WTC11 (cell line): ENCODE results near the gene C2CD5. TPM values are rescaled to one million over a fixed set of nuclear protein-coding genes. Genes with fewer than 3 reads are reported as not detected.

Experiments used
- ATAC-seq: fragments of 200-7000 bp; cut with Tn5 transposase; 2 replicates; pipeline ENCODE4 v1.10.0; 2021; ENCODE audit warnings: mild to moderate bottlenecking, moderate library complexity
- CTCF ChIA-PET: fragments of 300-600 bp; sonication (Branson Sonifier 250); formaldehyde crosslinking; loops from one replicate; lab custom pipeline; 2021; ENCODE audit warnings: antibody characterized with exemption; lab: Charles Lee
- POLR2A ChIA-PET: fragments of 350-600 bp; sonication (Branson Sonifier 250); formaldehyde crosslinking; loops from one replicate; lab custom pipeline; 2021; ENCODE audit warnings: antibody characterized with exemption; lab: Charles Lee
- DNase-seq: peaks from one replicate; pipeline ENCODE4 v3.0.0; 2021; ENCODE audit warnings: low spot score
- H3K27ac Mint-ChIP-seq: 2 replicates; pipeline ENCODE4 v1.8.0; 2021; ENCODE audit warnings: mixed read lengths
- H3K27me3 Mint-ChIP-seq: 2 replicates; pipeline ENCODE4 v1.8.0; 2021; ENCODE audit warnings: low read depth, mild to moderate bottlenecking, moderate library complexity, mixed read lengths
- H3K36me3 Mint-ChIP-seq: 2 replicates; pipeline ENCODE4 v1.8.0; 2021; ENCODE audit warnings: mixed read lengths
- H3K4me1 Mint-ChIP-seq: 2 replicates; pipeline ENCODE4 v1.8.0; 2022; ENCODE audit warnings: mixed read lengths
- H3K4me3 Mint-ChIP-seq: 2 replicates; pipeline ENCODE4 v1.8.0; 2021; ENCODE audit warnings: mild to moderate bottlenecking, moderate library complexity, mixed read lengths
- H3K9me3 Mint-ChIP-seq: 2 replicates; pipeline ENCODE4 v1.8.0; 2021; ENCODE audit warnings: mixed read lengths
- ATF6 ChIP-seq: sonication (generic); formaldehyde crosslinking; IDR thresholded peaks from 2 replicates; pipeline ENCODE4 v1.8.1; 2023; ENCODE audit warnings: mild to moderate bottlenecking, missing genetic modification reagents
- CDX4 ChIP-seq: fragments of 250-450 bp; sonication (Bioruptor Pico); IDR thresholded peaks from 2 replicates; pipeline ENCODE4 v1.9.0; 2021; ENCODE audit warnings: moderate library complexity, mild to moderate bottlenecking, inconsistent platforms, borderline replicate concordance
- CREM ChIP-seq: sonication (generic); formaldehyde crosslinking; IDR thresholded peaks from 2 replicates; pipeline ENCODE4 v1.8.1; 2022; ENCODE audit warnings: mild to moderate bottlenecking, missing genetic modification reagents, moderate library complexity
- E2F1 ChIP-seq: sonication (generic); formaldehyde crosslinking; IDR thresholded peaks from 2 replicates; pipeline ENCODE4 v1.8.0; 2022; ENCODE audit warnings: mild to moderate bottlenecking, missing genetic modification reagents
- ESRRA ChIP-seq: sonication (generic); formaldehyde crosslinking; IDR thresholded peaks from 2 replicates; pipeline ENCODE4 v1.8.1; 2022; ENCODE audit warnings: mild to moderate bottlenecking, missing genetic modification reagents, borderline replicate concordance
- GRHL2 ChIP-seq: fragments of 250-450 bp; sonication (Bioruptor Pico); IDR thresholded peaks from 2 replicates; pipeline ENCODE4 v1.8.0; 2022; ENCODE audit warnings: mild to moderate bottlenecking, moderate library complexity; ENCODE audit not compliant: insufficient replicate concordance, severe bottlenecking
- GTF2I ChIP-seq: fragments of 250-450 bp; sonication (Bioruptor Pico); conservative IDR thresholded peaks from 2 replicates; pipeline ENCODE4 v1.4.0; 2021; ENCODE audit warnings: mild to moderate bottlenecking
- HMGXB4 ChIP-seq: sonication (generic); formaldehyde crosslinking; IDR thresholded peaks from 2 replicates; pipeline ENCODE4 v1.8.1; 2023; ENCODE audit warnings: mild to moderate bottlenecking, moderate library complexity, missing genetic modification reagents
- IRF2 ChIP-seq: sonication (generic); formaldehyde crosslinking; IDR thresholded peaks from 2 replicates; pipeline ENCODE4 v1.8.0; 2022; ENCODE audit warnings: low read depth, missing genetic modification reagents, borderline replicate concordance
- NFATC4 ChIP-seq: fragments of 250-450 bp; sonication (Bioruptor Pico); IDR thresholded peaks from 2 replicates; pipeline ENCODE4 v1.9.0; 2021; ENCODE audit warnings: mild to moderate bottlenecking
- NFE2L1 ChIP-seq: sonication (generic); formaldehyde crosslinking; IDR thresholded peaks from 2 replicates; pipeline ENCODE4 v1.8.1; 2023; ENCODE audit warnings: missing genetic modification reagents
- SMAD3 ChIP-seq: sonication (generic); formaldehyde crosslinking; IDR thresholded peaks from 2 replicates; pipeline ENCODE4 v1.8.0; 2022; ENCODE audit warnings: missing genetic modification reagents, mild to moderate bottlenecking, borderline replicate concordance
- TCF7 ChIP-seq: sonication (generic); formaldehyde crosslinking; IDR thresholded peaks from 2 replicates; pipeline ENCODE4 v1.8.0; 2022; ENCODE audit warnings: mild to moderate bottlenecking, low read depth, missing genetic modification reagents, moderate library complexity
- TEAD1 ChIP-seq: sonication (generic); formaldehyde crosslinking; IDR thresholded peaks from 2 replicates; pipeline ENCODE4 v1.8.0; 2022; ENCODE audit warnings: mild to moderate bottlenecking, missing genetic modification reagents
- ZNF121 ChIP-seq: sonication (generic); formaldehyde crosslinking; IDR thresholded peaks from 2 replicates; pipeline ENCODE4 v1.8.0; 2023; ENCODE audit warnings: missing genetic modification reagents
- ZNF317 ChIP-seq: sonication (generic); formaldehyde crosslinking; IDR thresholded peaks from 2 replicates; pipeline ENCODE4 v1.8.1; 2023; ENCODE audit warnings: low read depth, mild to moderate bottlenecking, moderate library complexity, missing genetic modification reagents, borderline replicate concordance
- ZNF416 ChIP-seq: fragments of 250-450 bp; sonication (Bioruptor Pico); IDR thresholded peaks from 2 replicates; pipeline ENCODE4 v1.9.0; 2021; ENCODE audit warnings: mild to moderate bottlenecking, inconsistent platforms
- ZNF671 ChIP-seq: fragments of 250-450 bp; sonication (Bioruptor Pico); IDR thresholded peaks from 2 replicates; pipeline ENCODE4 v1.8.0; 2021; ENCODE audit warnings: mild to moderate bottlenecking
- total RNA-seq: library from RNA; stranded (reverse); gene quantifications from 3 replicates; pipeline ENCODE4 v1.2.3, GENCODE V29; 2021
- TF ChIP-seq, protein P1 (sequence below): sonication (generic); formaldehyde crosslinking; IDR thresholded peaks from 2 replicates; pipeline ENCODE4 v1.8.1; 2022; ENCODE audit warnings: low read depth, missing genetic modification reagents, borderline replicate concordance
- TF ChIP-seq, protein P2 (sequence below): sonication (generic); formaldehyde crosslinking; IDR thresholded peaks from 2 replicates; pipeline ENCODE4 v1.8.1; 2022; ENCODE audit warnings: mild to moderate bottlenecking, moderate library complexity, missing genetic modification reagents
- TF ChIP-seq, protein P3 (sequence below): fragments of 250-450 bp; sonication (Bioruptor Pico); conservative IDR thresholded peaks from 2 replicates; pipeline ENCODE4 v1.9.0; 2021; ENCODE audit warnings: mild to moderate bottlenecking

C2CD5 gene
- total RNA-seq, 1 experiment from 2014 or later = 48.1 TPM

- Mint-ChIP-seq H3K9me3 (0 out of 2 replicates have a peak, but pooled peaks cover 3% of the 10 kb centered on the region), H3K27me3 (no peaks in the 10 kb centered on the region), H3K27ac (no peak overlapping the region), H3K4me1 (no peaks in the 10 kb centered on the region), H3K36me3 (peaks cover 30% of the 10 kb centered on the region), H3K4me3 (no peak overlapping the region)
- ATAC-seq = no peak
- no peak for DNase-seq
- TF ChIP-seq TCF7 (CRISPR knock-in tag) (no peak), E2F1 (CRISPR knock-in tag) (no peak), HMGXB4 (CRISPR knock-in tag) (no peak), ZNF416 (CRISPR knock-in tag) (no peak), ATF6 (no peak), CREM (CRISPR knock-in tag) (no peak), ESRRA (no peak), NFATC4 (no peak), TEAD1 (no peak), SMAD3 (CRISPR knock-in tag) (no peak), GRHL2 (CRISPR knock-in tag) (no peak), ZNF317 (CRISPR knock-in tag) (no peak)
- TF ChIP-seq, protein P1, sequence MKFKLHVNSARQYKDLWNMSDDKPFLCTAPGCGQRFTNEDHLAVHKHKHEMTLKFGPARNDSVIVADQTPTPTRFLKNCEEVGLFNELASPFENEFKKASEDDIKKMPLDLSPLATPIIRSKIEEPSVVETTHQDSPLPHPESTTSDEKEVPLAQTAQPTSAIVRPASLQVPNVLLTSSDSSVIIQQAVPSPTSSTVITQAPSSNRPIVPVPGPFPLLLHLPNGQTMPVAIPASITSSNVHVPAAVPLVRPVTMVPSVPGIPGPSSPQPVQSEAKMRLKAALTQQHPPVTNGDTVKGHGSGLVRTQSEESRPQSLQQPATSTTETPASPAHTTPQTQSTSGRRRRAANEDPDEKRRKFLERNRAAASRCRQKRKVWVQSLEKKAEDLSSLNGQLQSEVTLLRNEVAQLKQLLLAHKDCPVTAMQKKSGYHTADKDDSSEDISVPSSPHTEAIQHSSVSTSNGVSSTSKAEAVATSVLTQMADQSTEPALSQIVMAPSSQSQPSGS (CRISPR knock-in tag) = no peak
- TF ChIP-seq, protein P2, sequence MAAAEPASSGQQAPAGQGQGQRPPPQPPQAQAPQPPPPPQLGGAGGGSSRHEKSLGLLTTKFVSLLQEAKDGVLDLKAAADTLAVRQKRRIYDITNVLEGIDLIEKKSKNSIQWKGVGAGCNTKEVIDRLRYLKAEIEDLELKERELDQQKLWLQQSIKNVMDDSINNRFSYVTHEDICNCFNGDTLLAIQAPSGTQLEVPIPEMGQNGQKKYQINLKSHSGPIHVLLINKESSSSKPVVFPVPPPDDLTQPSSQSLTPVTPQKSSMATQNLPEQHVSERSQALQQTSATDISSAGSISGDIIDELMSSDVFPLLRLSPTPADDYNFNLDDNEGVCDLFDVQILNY (CRISPR knock-in tag) = no peak
- ChIA-PET CTCF (no interaction called here), POLR2A (no interaction called here)
Measured at GRCh38 chr12:22526836-22527235, 17.5 kb downstream of the C2CD5 start.

DNA sequence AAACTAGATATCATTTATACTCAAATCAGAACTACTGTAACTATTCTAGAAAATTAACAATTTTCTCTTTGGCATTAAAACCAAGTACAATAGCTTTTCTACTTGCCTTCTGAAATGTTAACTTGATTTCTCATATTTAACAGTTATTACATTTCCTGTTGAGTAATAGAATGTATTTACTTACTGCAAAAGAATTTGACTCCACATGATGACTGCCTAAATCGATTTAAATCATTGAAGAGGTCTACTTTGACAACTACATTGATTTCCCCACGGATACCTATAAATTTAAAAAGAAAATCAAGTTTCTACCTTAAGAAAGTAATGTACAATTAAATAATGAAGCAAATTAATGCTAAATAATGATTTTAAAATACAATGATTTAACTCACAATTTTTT lies 18.9 kb downstream of the C2CD5 start:
- no peaks in the 10 kb centered on the region for H3K4me1 Mint-ChIP-seq
- no peak overlapping the region for H3K27ac Mint-ChIP-seq
- H3K27me3 Mint-ChIP-seq = no peaks in the 10 kb centered on the region
- no peak overlapping the region for H3K4me3 Mint-ChIP-seq
- ATAC-seq (no peak), DNase-seq (no peak)
- CTCF ChIA-PET = no interaction called here
- POLR2A ChIA-PET = no interaction called here
- H3K36me3 Mint-ChIP-seq = peaks cover 22% of the 10 kb centered on the region
- TF ChIP-seq, protein P3, sequence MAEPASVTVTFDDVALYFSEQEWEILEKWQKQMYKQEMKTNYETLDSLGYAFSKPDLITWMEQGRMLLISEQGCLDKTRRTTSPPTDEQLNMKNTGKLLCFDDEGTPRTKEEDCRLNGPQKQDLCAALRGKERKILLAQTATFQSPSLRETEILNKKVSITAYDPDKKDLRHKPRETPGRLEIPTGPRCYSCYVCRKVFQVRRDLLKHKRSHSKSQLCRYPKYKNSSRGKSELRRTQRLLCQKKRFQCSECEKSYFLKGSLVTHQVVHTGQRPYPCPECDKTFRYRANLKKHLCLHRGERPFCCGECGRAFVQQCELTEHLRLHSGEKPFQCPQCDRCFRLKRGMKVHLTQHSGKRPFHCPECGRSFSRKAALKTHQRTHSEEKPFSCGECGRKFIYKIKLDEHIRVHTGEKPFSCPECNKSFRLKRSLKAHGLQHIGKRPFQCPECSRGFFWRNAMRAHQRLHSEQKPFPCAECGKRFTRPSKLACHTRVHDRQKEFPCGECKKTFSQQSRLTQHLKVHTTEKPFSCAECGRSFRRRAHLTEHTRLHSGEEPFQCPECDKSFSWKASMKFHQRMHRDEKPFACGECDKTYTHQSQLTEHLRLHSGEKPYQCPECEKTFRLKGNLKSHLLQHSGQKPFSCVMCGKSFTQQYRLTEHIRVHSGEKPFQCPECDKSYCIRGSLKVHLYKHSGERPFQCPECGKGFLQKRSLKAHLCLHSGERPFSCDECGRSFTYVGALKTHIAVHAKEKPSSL = no peak
- TF ChIP-seq CDX4 (CRISPR knock-in tag) (no peak), NFE2L1 (CRISPR knock-in tag) (no peak), GTF2I (no peak), IRF2 (no peak), ZNF671 (CRISPR knock-in tag) (no peak), ZNF121 (CRISPR knock-in tag) (no peak), SMAD3 (CRISPR knock-in tag) (no peak)
- H3K9me3 Mint-ChIP-seq = no peaks in the 10 kb centered on the region
